HepG2 (cell line): ENCODE results near the gene TEAD1. TPM values are rescaled to one million over a fixed set of nuclear protein-coding genes. Genes with fewer than 3 reads are reported as not detected.

Experiments used
- ATAC-seq: fragments of 200-7000 bp; cut with Tn5 transposase; 3 replicates; pipeline ENCODE4 v1.9.1; 2020; ENCODE audit warnings: mild to moderate bottlenecking, moderate library complexity
- BruUV-seq: library from RNA; stranded (reverse); fragments of 400-500 nt; replicated peaks from 2 replicates; lab custom pipeline; 2021; lab: Mats Ljungman, UMichigan
- CTCF ChIA-PET: fragments of 300-600 bp; formaldehyde crosslinking; extraction: SDS; loops from one replicate; lab custom pipeline; 2021; ENCODE audit warnings: low total read pairs, inconsistent platforms, low intra/inter-chr PET ratio; lab: Yijun Ruan, JAX
- POLR2A ChIA-PET: fragments of 350-600 bp; sonication (Branson Sonifier 250); formaldehyde crosslinking; loops from one replicate; lab custom pipeline; 2020; ENCODE audit warnings: antibody characterized with exemption, inconsistent platforms; lab: Yijun Ruan, JAX
- DNase-seq: peaks from one replicate; pipeline ENCODE4 v3.0.0-alpha.2; 2015; ENCODE audit warnings: low spot score
- FAIRE-seq: peaks from 3 replicates; lab custom pipeline; 2011; peaks lifted over from hg19 to GRCh38; lab: Jason Lieb, UNC
- H2AFZ ChIP-seq: one replicate; pipeline ENCODE4 v1.6.1; 2011; ENCODE audit warnings: low read length, inconsistent platforms
- H3K27ac ChIP-seq: fragments of 300-600 bp; 3 replicates; pipeline ENCODE4 v1.8.0; 2011; ENCODE audit warnings: mixed run types, mild to moderate bottlenecking, mixed read lengths, low read length, inconsistent platforms; ENCODE audit not compliant: insufficient read depth; ENCODE audit errors: extremely low read length
- H3K27me3 ChIP-seq, 2 experiments: fragments of 200-600 bp in 1 of 2; 2 replicates in 1 of 2; 3 replicates in 1 of 2; pipeline versions ENCODE4 v1.6.0 to v1.8.0; 2011; ENCODE audit warnings: low read length in 2 of 2, mild to moderate bottlenecking in 2 of 2, moderate library complexity in 2 of 2, inconsistent platforms in 1 of 2; ENCODE audit not compliant: insufficient read depth in 2 of 2, control insufficient read depth in 1 of 2
- H3K36me3 ChIP-seq, 2 experiments: fragments of 200-600 bp in 1 of 2; replicated peaks in 1 of 2; 2 replicates in 1 of 2; 3 replicates in 1 of 2; pipeline versions ENCODE4 v1.5.1 to v1.8.0; 2011; ENCODE audit warnings: low read length in 2 of 2, inconsistent platforms in 1 of 2; ENCODE audit not compliant: insufficient read depth in 2 of 2, control insufficient read depth in 1 of 2
- H3K4me1 ChIP-seq: 2 replicates; pipeline ENCODE4 v1.5.1; 2012; ENCODE audit warnings: low read length, inconsistent platforms; ENCODE audit not compliant: insufficient read depth
- H3K4me2 ChIP-seq: 2 replicates; pipeline ENCODE4 v1.6.0; 2011; ENCODE audit warnings: low read depth, low read length, inconsistent platforms
- H3K4me3 ChIP-seq, 3 experiments: fragments of 200-600 bp in 1 of 3; sonication (generic), shearing (Covaris generic) in 1 of 3; replicated peaks in 1 of 3; 2 replicates each; pipeline ENCODE4 v1.5.1; 2011 to 2016; ENCODE audit warnings: low read length in 3 of 3, inconsistent platforms in 2 of 3, low read depth in 2 of 3, mild to moderate bottlenecking in 2 of 3, control low read depth in 1 of 3, mixed read lengths in 1 of 3; ENCODE audit not compliant: insufficient read depth in 1 of 3
- H3K79me2 ChIP-seq: one replicate; pipeline ENCODE4 v1.6.1; 2011; ENCODE audit warnings: low read length, inconsistent platforms; ENCODE audit not compliant: insufficient read depth
- H3K9ac ChIP-seq: 2 replicates; pipeline ENCODE4 v1.6.0; 2011; ENCODE audit warnings: mild to moderate bottlenecking, low read depth, low read length, inconsistent platforms; ENCODE audit not compliant: insufficient read depth
- H3K9me3 ChIP-seq: 2 replicates; pipeline ENCODE4 v1.5.1; 2012; ENCODE audit warnings: mild to moderate bottlenecking, low read length
- H4K20me1 ChIP-seq: 2 replicates; pipeline ENCODE4 v1.6.0; 2011; ENCODE audit warnings: inconsistent platforms, mild to moderate bottlenecking, low read length, moderate library complexity; ENCODE audit not compliant: insufficient read depth
- AGO2 ChIP-seq: fragments of 200-400 bp; formaldehyde crosslinking; optimal IDR thresholded peaks from 2 replicates; pipeline ENCODE3; 2017; ENCODE audit warnings: mild to moderate bottlenecking, low read depth, low read length, moderate library complexity
- CEBPB ChIP-seq: IDR thresholded peaks from 2 replicates; pipeline ENCODE4 v1.6.1; 2011; ENCODE audit warnings: low read depth, low read length, improper control_type of control experiment, borderline replicate concordance
- FOXA1 ChIP-seq, 2 experiments: fragments of 450-650 bp in 1 of 2; sonication (generic) in 1 of 2; formaldehyde crosslinking in 1 of 2; IDR thresholded peaks; 2 replicates each; pipeline versions ENCODE4 v1.4.0 to v1.6.1; 2016 to 2020; ENCODE audit warnings: missing genetic modification reagents in 1 of 2
- MLLT10 ChIP-seq: sonication (generic); formaldehyde crosslinking; IDR thresholded peaks from 2 replicates; pipeline ENCODE4 v1.4.0; 2020; ENCODE audit warnings: missing genetic modification reagents
- NR2F2 ChIP-seq: IDR thresholded peaks from 2 replicates; pipeline ENCODE4 v1.6.1; 2012; ENCODE audit warnings: low read depth, inconsistent platforms, borderline replicate concordance
- RORA ChIP-seq: sonication (generic); formaldehyde crosslinking; IDR thresholded peaks from 2 replicates; pipeline ENCODE4 v1.5.0; 2020; ENCODE audit warnings: mild to moderate bottlenecking, missing genetic modification reagents, moderate library complexity
- SIX1 ChIP-seq: sonication (generic); formaldehyde crosslinking; IDR thresholded peaks from 2 replicates; pipeline ENCODE4 v1.4.0; 2020; ENCODE audit warnings: missing genetic modification reagents, borderline replicate concordance
- SIX4 ChIP-seq: sonication (generic); formaldehyde crosslinking; IDR thresholded peaks from 2 replicates; pipeline ENCODE4 v1.4.0; 2020; ENCODE audit warnings: missing genetic modification reagents
- WGBS: methylation state at CpG from one replicate; pipeline ENCODE4 v1.1.6; 2017; ENCODE audit warnings: low lambda C conversion rate; 5-methylcytosine and 5-hydroxymethylcytosine counted together
- in situ Hi-C: cut with HindIII; loops from 2 replicates; pipeline ENCODE4 v1.10.0; 2017; ENCODE audit warnings: low pct_unique_long_range_greater_than_20kb; ENCODE audit not compliant: extremely low pct_ligation_motif_present
- intact Hi-C: fragments of 100-400 bp; cut with micrococcal nuclease; formaldehyde crosslinking; loops from one replicate; pipeline ENCODE4 v1.10.0; 2022; ENCODE audit not compliant: unreplicated experiment
- polyA plus RNA-seq, 8 experiments: library from polyadenylated mRNA; depleted of rRNA in 3 of 8; stranded (reverse) in 7 of 8; unstranded in 1 of 8; fragments of >200 nt; fragmentation: Illumina TruSeq in 4 of 8; extraction: Trizol in 4 of 8; gene quantifications; 2 replicates each; pipeline versions ENCODE4 v1.2.1 to v1.2.3, GENCODE V29; 2011 to 2016; ENCODE audit warnings: low read depth in 4 of 8, missing spikeins in 1 of 8, mixed read lengths in 1 of 8; ENCODE audit not compliant: insufficient read depth in 1 of 8
- total RNA-seq, 5 experiments: library from RNA; depleted of rRNA; stranded (reverse); fragments of >200 nt; fragmentation: Illumina TruSeq; extraction: Trizol; gene quantifications; 2 replicates each; pipeline ENCODE4 v1.2.3, GENCODE V29; 2016; ENCODE audit warnings: low read depth in 1 of 5

TEAD1 gene
- total and polyA plus RNA-seq, 2 of the 13 experiments (the other 11 are each of a cell fraction or from before 2014, with no cell fraction given) = 20.1 to 30.5 TPM

GRCh38 chr11:12777208-12777874, 103.1 kb downstream of the TEAD1 start:
- Histone ChIP-seq H3K4me3 (no peak overlapping the region), H3K36me3 (peaks cover 1 to 13% of the 10 kb centered on the region in 2 experiments; a peak in 2 of 5 replicates), H2AFZ (no peak overlapping the region), H3K9me3 (no peaks in the 10 kb centered on the region)
- intact Hi-C loops = no loop called here
- CTCF ChIA-PET = no interaction called here
- WGBS = 97% methylated on average over 5 of the region's 5 CpGs
- TF ChIP-seq AGO2 = no peak
- 0 out of 2 replicates have a peak, but pooled peaks have one; percentile 26 for TF ChIP-seq SIX4 (CRISPR knock-in tag)
- 0 out of 2 replicates have a peak, but pooled peaks have one; percentile 17 for TF ChIP-seq CEBPB
- TF ChIP-seq SIX1 = peak; percentile 38; the same call in 1 of the 2 replicates
- TF ChIP-seq NR2F2 = no peak
- TF ChIP-seq RORA (CRISPR knock-in tag) = no peak
- no peak for TF ChIP-seq FOXA1 (IDR thresholded peaks at IDR 0.05)
- TF ChIP-seq FOXA1 (CRISPR knock-in tag; IDR thresholded peaks at IDR 0.05) = peak; percentile 32; the same call in 1 of the 2 replicates
- no peak for TF ChIP-seq MLLT10 (CRISPR knock-in tag)
- TF ChIP-seq, all 625 proteins: peak for 4
- Histone ChIP-seq H3K4me1 (no peaks in the 10 kb centered on the region), H4K20me1 (no peaks in the 10 kb centered on the region; the same call in 1 of the 2 replicates), H3K27me3 (no peaks in the 10 kb centered on the region), H3K9ac (no peak overlapping the region), H3K4me2 (no peak overlapping the region), H3K79me2 (peaks cover 15% of the 10 kb centered on the region), H3K27ac (no peak overlapping the region)
- BruUV-seq = no TSS peak
- DNase-seq (peak; percentile 10), ATAC-seq (no peak), FAIRE-seq (no peak)
- POLR2A ChIA-PET = no interaction called here
- in situ Hi-C loops = no loop called here
